MM.1S (cell line): Measurements from ENCODE around the gene FADS3.

Experiments used
- DNase-seq: peaks from one replicate; pipeline ENCODE4 v3.0.0-alpha.2; 2015
- H2AFZ ChIP-seq: fragments of 300-600 bp; sonication (generic); 2 replicates; pipeline ENCODE4 v1.6.0; 2016; ENCODE audit warnings: antibody characterized with exemption, low read length
- H3F3A ChIP-seq: fragments of 300-600 bp; sonication (generic); 2 replicates; pipeline ENCODE4 v1.6.1; 2016; ENCODE audit warnings: mild to moderate bottlenecking, antibody characterized with exemption, low read length, moderate library complexity, mixed read lengths; ENCODE audit not compliant: insufficient read depth
- H3K27ac ChIP-seq: fragments of 300-600 bp; sonication (generic); 2 replicates; pipeline ENCODE4 v1.5.1; 2016; ENCODE audit warnings: mild to moderate bottlenecking, low read length
- H3K27me3 ChIP-seq: fragments of 300-600 bp; sonication (generic); replicated peaks from 2 replicates; pipeline ENCODE4 v1.6.0; 2016; ENCODE audit warnings: low read length; ENCODE audit not compliant: insufficient read depth
- H3K36me3 ChIP-seq: fragments of 300-600 bp; sonication (generic); replicated peaks from 2 replicates; pipeline ENCODE4 v1.6.1; 2016; ENCODE audit warnings: mild to moderate bottlenecking, low read length, mixed read lengths; ENCODE audit not compliant: insufficient read depth
- H3K4me1 ChIP-seq: fragments of 300-600 bp; sonication (generic); 2 replicates; pipeline ENCODE4 v1.6.1; 2016; ENCODE audit warnings: low read length, mixed read lengths
- H3K4me2 ChIP-seq: fragments of 300-600 bp; sonication (generic); 2 replicates; pipeline ENCODE4 v1.6.0; 2016; ENCODE audit warnings: low read depth, low read length
- H3K4me3 ChIP-seq: fragments of 300-600 bp; sonication (generic); 2 replicates; pipeline ENCODE4 v1.5.1; 2016; ENCODE audit warnings: low read length, mixed read lengths
- H3K79me2 ChIP-seq: fragments of 300-600 bp; sonication (generic); 2 replicates; pipeline ENCODE4 v1.6.1; 2016; ENCODE audit warnings: mixed run types, low read length, mixed read lengths
- H3K9ac ChIP-seq: fragments of 300-600 bp; sonication (generic); 2 replicates; pipeline ENCODE4 v1.6.1; 2016; ENCODE audit warnings: low read length, mixed read lengths
- H3K9me2 ChIP-seq: fragments of 300-600 bp; sonication (generic); replicated peaks from 2 replicates; pipeline ENCODE4 v1.6.1; 2016; ENCODE audit warnings: mild to moderate bottlenecking, low read length, mixed read lengths; ENCODE audit not compliant: insufficient read depth
- H3K9me3 ChIP-seq: fragments of 300-600 bp; sonication (generic); replicated peaks from 2 replicates; pipeline ENCODE4 v1.6.1; 2016; ENCODE audit warnings: mild to moderate bottlenecking, low read length, mixed read lengths; ENCODE audit not compliant: insufficient read depth
- H4K20me1 ChIP-seq: fragments of 300-600 bp; sonication (generic); 2 replicates; pipeline ENCODE4 v1.6.1; 2016; ENCODE audit warnings: mild to moderate bottlenecking, low read length, moderate library complexity, mixed read lengths; ENCODE audit not compliant: insufficient read depth
- CTCF ChIP-seq: fragments of 300-600 bp; sonication (generic); IDR thresholded peaks from 2 replicates; pipeline ENCODE4 v1.5.1; 2016; ENCODE audit warnings: antibody characterized with exemption, low read length, mixed read lengths
- EZH2 ChIP-seq: fragments of 300-600 bp; sonication (generic); optimal IDR thresholded peaks from 2 replicates; pipeline ENCODE3; 2017; ENCODE audit warnings: low read depth, mild to moderate bottlenecking, antibody characterized with exemption, low read length, mixed read lengths
- EZH2phosphoT487 ChIP-seq: fragments of 300-600 bp; sonication (generic); IDR thresholded peaks from 2 replicates; pipeline ENCODE4 v1.6.1; 2018; ENCODE audit warnings: antibody characterized with exemption, low read length

The FADS3 gene

GRCh38 chr11:61904539-61905048 is 13.2 kb upstream of the FADS3 start:
- Histone ChIP-seq H3K4me3 (no peak overlapping the region), H2AFZ (peak overlapping the region; percentile 41), H3F3A (no peaks in the 10 kb centered on the region), H3K79me2 (no peaks in the 10 kb centered on the region), H3K9me3 (no peaks in the 10 kb centered on the region), H4K20me1 (no peaks in the 10 kb centered on the region), H3K27ac (no peak overlapping the region), H3K9me2 (no peaks in the 10 kb centered on the region), H3K27me3 (peaks cover 3% of the 10 kb centered on the region; the same call in 1 of the 2 replicates), H3K36me3 (no peaks in the 10 kb centered on the region), H3K9ac (no peak overlapping the region), H3K4me1 (peaks cover 7% of the 10 kb centered on the region), H3K4me2 (peak overlapping the region; percentile 15; the same call in 1 of the 2 replicates)
- no peak for TF ChIP-seq EZH2
- no peak for TF ChIP-seq CTCF
- TF ChIP-seq EZH2phosphoT487, result no peak
- DNase-seq, result no peak

- TF ChIP-seq CTCF, result no peak
- no peak for TF ChIP-seq EZH2
- TF ChIP-seq EZH2phosphoT487, result no peak
- Histone ChIP-seq H3K4me3 (no peak overlapping the region), H3K9me3 (no peaks in the 10 kb centered on the region), H4K20me1 (no peaks in the 10 kb centered on the region), H3F3A (no peaks in the 10 kb centered on the region), H3K9me2 (no peaks in the 10 kb centered on the region), H3K9ac (no peak overlapping the region), H3K79me2 (no peaks in the 10 kb centered on the region), H3K4me1 (peaks cover 10% of the 10 kb centered on the region), H2AFZ (0 out of 2 replicates have a peak overlapping the region, but pooled peaks have one; percentile 41), H3K27me3 (peaks cover 3% of the 10 kb centered on the region; the same call in 1 of the 2 replicates), H3K27ac (no peak overlapping the region), H3K36me3 (no peaks in the 10 kb centered on the region), H3K4me2 (0 out of 2 replicates have a peak overlapping the region, but pooled peaks have one; percentile 15)
- no peak for DNase-seq
Observed at GRCh38 chr11:61903845-61904244, 12.5 kb upstream of the FADS3 start.

GRCh38 chr11:61902313-61902712 is 11.0 kb upstream of the FADS3 start:
- no peak overlapping the region for H3K4me3 ChIP-seq
- no peak overlapping the region for H3K27ac ChIP-seq
- H3F3A ChIP-seq, result no peaks in the 10 kb centered on the region
- H4K20me1 ChIP-seq, result no peaks in the 10 kb centered on the region
- H2AFZ ChIP-seq, result no peak overlapping the region
- DNase-seq, result no peak
- no peak for TF ChIP-seq CTCF
- H3K27me3 ChIP-seq, result peaks cover 3% of the 10 kb centered on the region; the same call in 1 of the 2 replicates
- peaks cover 4% of the 10 kb centered on the region; the same call in 1 of the 2 replicates for H3K4me1 ChIP-seq
- no peak overlapping the region for H3K4me2 ChIP-seq
- no peak overlapping the region for H3K9ac ChIP-seq
- no peaks in the 10 kb centered on the region for H3K36me3 ChIP-seq
- no peaks in the 10 kb centered on the region for H3K9me2 ChIP-seq
- H3K79me2 ChIP-seq, result no peaks in the 10 kb centered on the region
- no peaks in the 10 kb centered on the region for H3K9me3 ChIP-seq
